Pons (tissue), 1 donor: ENCODE data around the gene TMEM61.
"Not testable (repeated sequence)": the region's sequence is repeated elsewhere in the genome, so short reads cannot be mapped to it uniquely, and the experiment has no call there.

ENCODE experiments used
- DNase-seq: peaks from one replicate; pipeline ENCODE4 v3.0.0-alpha.2; 2016; ENCODE audit warnings: low spot score

The TMEM61 gene

GRCh38 chr1:54962612-54963395 is 17.6 kb upstream of the TMEM61 start:
- no peak for DNase-seq

- DNase-seq = not testable (repeated sequence)
Measured at GRCh38 chr1:54963829-54964228, 16.6 kb upstream of the TMEM61 start.

GRCh38 chr1:54965624-54966340 is 14.6 kb upstream of the TMEM61 start:
- DNase-seq = peak; percentile 31

- no peak for DNase-seq
Measured at GRCh38 chr1:54967372-54967771, 13.1 kb upstream of the TMEM61 start.

- no peak for DNase-seq
Measured at GRCh38 chr1:54968551-54968950, 11.9 kb upstream of the TMEM61 start.

GRCh38 chr1:54969879-54970278 is 10.5 kb upstream of the TMEM61 start:
- no peak for DNase-seq

- no peak for DNase-seq
Measured at GRCh38 chr1:54970901-54971300, 9.5 kb upstream of the TMEM61 start.

- no peak for DNase-seq
Measured at GRCh38 chr1:54971317-54971791, 9.1 kb upstream of the TMEM61 start.

GRCh38 chr1:54972436-54972835 is 8.0 kb upstream of the TMEM61 start:
- DNase-seq = no peak

GRCh38 chr1:54973205-54973921 is 7.1 kb upstream of the TMEM61 start:
- DNase-seq = peak; percentile 58

GRCh38 chr1:54975356-54976108 is 4.9 kb upstream of the TMEM61 start:
- no peak for DNase-seq

- no peak for DNase-seq
Measured at GRCh38 chr1:54976747-54977146, 3.7 kb upstream of the TMEM61 start.

- DNase-seq = no peak
Measured at GRCh38 chr1:54977533-54978297, 2.7 kb upstream of the TMEM61 start.

- no peak for DNase-seq
Measured at GRCh38 chr1:54978528-54979326, 1.7 kb upstream of the TMEM61 start.

GRCh38 chr1:54979327-54979891 is 1.0 kb upstream of the TMEM61 start:
- DNase-seq = no peak

GRCh38 chr1:54980046-54980527 is 341 bp upstream of the TMEM61 start:
- no peak for DNase-seq

- no peak for DNase-seq
Measured at GRCh38 chr1:54981466-54981865, 1.0 kb downstream of the TMEM61 start.

GRCh38 chr1:54982739-54983138 is 2.3 kb downstream of the TMEM61 start:
- no peak for DNase-seq

- DNase-seq = no peak
Measured at GRCh38 chr1:54984131-54984842, 3.9 kb downstream of the TMEM61 start.
